Measurements from ENCODE around the gene SNX4. TPM values are rescaled to one million over a fixed set of nuclear protein-coding genes. Genes with fewer than 3 reads are reported as not detected.

The SNX4 gene
- polyA plus RNA-seq, 2 of the 4 experiments (the other 2 are of a cell fraction) = 19.1 to 21.7 TPM

- CTCF ChIA-PET = interaction anchor here (0.6 to 1.4 kb wide), 5 partner anchors 9 to 110 kb away, joined by 3 read pairs; no protein-coding TSS in a partner anchor
- Histone ChIP-seq H3K4me2 (no peak overlapping the region), H3K27ac (no peak overlapping the region), H3K4me1 (no peaks in the 10 kb centered on the region), H3K4me3 (no peak overlapping the region), H3K9me3 (no peaks in the 10 kb centered on the region)
- POLR2A ChIA-PET = no interaction called here
- 80% methylated on average over 2 of the region's 2 CpGs for WGBS (ENCODE audit: missing lambda C conversion rate)
- no peak for FAIRE-seq
- TF ChIP-seq HOXB5 (CRISPR knock-in tag; IDR thresholded peaks at IDR 0.05) (no peak), MAZ (IDR thresholded peaks at IDR 0.05; ENCODE audit: borderline replicate concordance, low read depth, low read length) (no peak), HEYL (CRISPR knock-in tag; IDR thresholded peaks at IDR 0.05) (no peak), EHF (CRISPR knock-in tag; IDR thresholded peaks at IDR 0.05) (no peak), FOSL2 (IDR thresholded peaks at IDR 0.05) (no peak), FOSL2 (CRISPR knock-in tag; IDR thresholded peaks at IDR 0.05) (no peak), CHD4 (IDR thresholded peaks at IDR 0.05; ENCODE audit: borderline replicate concordance) (no peak), HOXA7 (CRISPR knock-in tag; IDR thresholded peaks at IDR 0.05) (no peak), PBX3 (IDR thresholded peaks at IDR 0.05) (no peak), FOXS1 (CRISPR knock-in tag; IDR thresholded peaks at IDR 0.05) (no peak)
- TF ChIP-seq, protein P1, sequence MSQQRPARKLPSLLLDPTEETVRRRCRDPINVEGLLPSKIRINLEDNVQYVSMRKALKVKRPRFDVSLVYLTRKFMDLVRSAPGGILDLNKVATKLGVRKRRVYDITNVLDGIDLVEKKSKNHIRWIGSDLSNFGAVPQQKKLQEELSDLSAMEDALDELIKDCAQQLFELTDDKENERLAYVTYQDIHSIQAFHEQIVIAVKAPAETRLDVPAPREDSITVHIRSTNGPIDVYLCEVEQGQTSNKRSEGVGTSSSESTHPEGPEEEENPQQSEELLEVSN (IDR thresholded peaks at IDR 0.05; ENCODE audit: borderline replicate concordance, low read depth) = no peak
- DNase-seq (ENCODE audit: low read depth in 1 of 2, low spot score in 1 of 2) = no peak
- ATAC-seq = no peak; a peak in 2 of 6 replicates
Measured at GRCh38 chr3:125403789-125404188, 116.2 kb downstream of the SNX4 start.

- ATAC-seq = no peak
- Histone ChIP-seq H3K27ac (no peak overlapping the region), H3K4me1 (no peaks in the 10 kb centered on the region), H3K4me2 (no peak overlapping the region), H3K9me3 (no peaks in the 10 kb centered on the region), H3K4me3 (no peak overlapping the region)
- FAIRE-seq = no peak
- DNase-seq (ENCODE audit: low read depth in 1 of 2, low spot score in 1 of 2) = no peak
- 89% methylated on average over 2 of the region's 2 CpGs for WGBS (ENCODE audit: missing lambda C conversion rate)
- ChIA-PET CTCF (interaction anchor here (1.4 kb wide), 1 partner anchor 16 kb away, joined by 3 read pairs; no protein-coding TSS in a partner anchor), POLR2A (no interaction called here)
- TF ChIP-seq BHLHE40 (IDR thresholded peaks at IDR 0.05; ENCODE audit: low read depth, low read length) (no peak), RFX5 (IDR thresholded peaks at IDR 0.05) (no peak), CHD2 (IDR thresholded peaks at IDR 0.05; ENCODE audit: low read length, partially characterized antibody) (no peak)
- TF ChIP-seq, protein P2, sequence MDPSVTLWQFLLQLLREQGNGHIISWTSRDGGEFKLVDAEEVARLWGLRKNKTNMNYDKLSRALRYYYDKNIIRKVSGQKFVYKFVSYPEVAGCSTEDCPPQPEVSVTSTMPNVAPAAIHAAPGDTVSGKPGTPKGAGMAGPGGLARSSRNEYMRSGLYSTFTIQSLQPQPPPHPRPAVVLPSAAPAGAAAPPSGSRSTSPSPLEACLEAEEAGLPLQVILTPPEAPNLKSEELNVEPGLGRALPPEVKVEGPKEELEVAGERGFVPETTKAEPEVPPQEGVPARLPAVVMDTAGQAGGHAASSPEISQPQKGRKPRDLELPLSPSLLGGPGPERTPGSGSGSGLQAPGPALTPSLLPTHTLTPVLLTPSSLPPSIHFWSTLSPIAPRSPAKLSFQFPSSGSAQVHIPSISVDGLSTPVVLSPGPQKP (IDR thresholded peaks at IDR 0.05; ENCODE audit: low read depth, low read length) = no peak
Measured at GRCh38 chr3:125402639-125403038, 117.4 kb downstream of the SNX4 start.

DNA sequence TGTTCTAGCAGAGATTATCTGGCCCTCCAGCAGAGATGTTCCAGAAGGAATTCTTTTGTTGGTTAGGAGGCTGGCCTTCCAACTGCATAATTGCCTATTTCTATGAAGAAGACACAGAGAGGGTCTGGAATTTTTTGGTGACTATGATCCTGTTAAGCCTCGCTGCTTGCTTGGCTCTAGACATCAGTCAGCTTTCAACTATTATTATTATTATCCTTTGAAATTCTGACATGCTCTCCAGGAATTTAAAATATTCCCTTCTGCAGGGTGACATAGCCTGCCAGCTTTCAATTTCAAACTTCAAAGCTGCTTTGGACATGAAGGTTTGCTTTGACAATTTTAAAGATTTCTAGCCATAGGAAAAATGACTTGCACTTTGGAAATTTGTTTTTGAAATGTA, 118.6 kb downstream of the SNX4 start:
- ATAC-seq = no peak
- Histone ChIP-seq H3K4me2 (no peak overlapping the region), H3K4me1 (no peaks in the 10 kb centered on the region), H3K27ac (no peak overlapping the region), H3K9me3 (no peaks in the 10 kb centered on the region), H3K4me3 (no peak overlapping the region)
- DNase-seq (ENCODE audit: low read depth in 1 of 2, low spot score in 1 of 2) = no peak
- WGBS (ENCODE audit: missing lambda C conversion rate) = 50% methylated on average over 1 of the region's 1 CpG
- POLR2A ChIA-PET = no interaction called here
- TF ChIP-seq RCOR1 (IDR thresholded peaks at IDR 0.05; ENCODE audit: low read depth, low read length) (no peak), FOSB (CRISPR knock-in tag; IDR thresholded peaks at IDR 0.05) (no peak), CHD4 (IDR thresholded peaks at IDR 0.05; ENCODE audit: borderline replicate concordance) (no peak), RNF2 (IDR thresholded peaks at IDR 0.05; ENCODE audit: borderline replicate concordance, low read depth) (no peak), NR3C1 (IDR thresholded peaks at IDR 0.05) (no peak), ZFP36 (IDR thresholded peaks at IDR 0.05; ENCODE audit: borderline replicate concordance, partially characterized antibody) (no peak), ATOH8 (CRISPR knock-in tag; IDR thresholded peaks at IDR 0.05; ENCODE audit: low read depth) (no peak), NFE2L2 (conservative IDR thresholded peaks at IDR 0.05; ENCODE audit: low read length) (no peak), KDM1A (IDR thresholded peaks at IDR 0.05; ENCODE audit: low read depth) (no peak), NPAS2 (CRISPR knock-in tag; IDR thresholded peaks at IDR 0.05; ENCODE audit: borderline replicate concordance) (no peak), BHLHE40 (IDR thresholded peaks at IDR 0.05; ENCODE audit: low read depth, low read length) (no peak), ZNF302 (CRISPR knock-in tag; IDR thresholded peaks at IDR 0.05) (no peak)
- TF ChIP-seq, protein P3, sequence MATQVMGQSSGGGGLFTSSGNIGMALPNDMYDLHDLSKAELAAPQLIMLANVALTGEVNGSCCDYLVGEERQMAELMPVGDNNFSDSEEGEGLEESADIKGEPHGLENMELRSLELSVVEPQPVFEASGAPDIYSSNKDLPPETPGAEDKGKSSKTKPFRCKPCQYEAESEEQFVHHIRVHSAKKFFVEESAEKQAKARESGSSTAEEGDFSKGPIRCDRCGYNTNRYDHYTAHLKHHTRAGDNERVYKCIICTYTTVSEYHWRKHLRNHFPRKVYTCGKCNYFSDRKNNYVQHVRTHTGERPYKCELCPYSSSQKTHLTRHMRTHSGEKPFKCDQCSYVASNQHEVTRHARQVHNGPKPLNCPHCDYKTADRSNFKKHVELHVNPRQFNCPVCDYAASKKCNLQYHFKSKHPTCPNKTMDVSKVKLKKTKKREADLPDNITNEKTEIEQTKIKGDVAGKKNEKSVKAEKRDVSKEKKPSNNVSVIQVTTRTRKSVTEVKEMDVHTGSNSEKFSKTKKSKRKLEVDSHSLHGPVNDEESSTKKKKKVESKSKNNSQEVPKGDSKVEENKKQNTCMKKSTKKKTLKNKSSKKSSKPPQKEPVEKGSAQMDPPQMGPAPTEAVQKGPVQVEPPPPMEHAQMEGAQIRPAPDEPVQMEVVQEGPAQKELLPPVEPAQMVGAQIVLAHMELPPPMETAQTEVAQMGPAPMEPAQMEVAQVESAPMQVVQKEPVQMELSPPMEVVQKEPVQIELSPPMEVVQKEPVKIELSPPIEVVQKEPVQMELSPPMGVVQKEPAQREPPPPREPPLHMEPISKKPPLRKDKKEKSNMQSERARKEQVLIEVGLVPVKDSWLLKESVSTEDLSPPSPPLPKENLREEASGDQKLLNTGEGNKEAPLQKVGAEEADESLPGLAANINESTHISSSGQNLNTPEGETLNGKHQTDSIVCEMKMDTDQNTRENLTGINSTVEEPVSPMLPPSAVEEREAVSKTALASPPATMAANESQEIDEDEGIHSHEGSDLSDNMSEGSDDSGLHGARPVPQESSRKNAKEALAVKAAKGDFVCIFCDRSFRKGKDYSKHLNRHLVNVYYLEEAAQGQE (IDR thresholded peaks at IDR 0.05) = no peak
- CTCF ChIA-PET = no interaction called here
- FAIRE-seq = no peak

All from A549 (cell line).